Spleen (tissue), 7 donors: ENCODE data around the gene ATG5.

Experiments
- CTCF ChIP-seq, 11 experiments: fragments of 200-600 bp in 7 of 11; fragments of 450-650 bp in 4 of 11; sonication (generic) in 4 of 11; IDR thresholded peaks in 8 of 11; conservative IDR thresholded peaks in 3 of 11; 1 replicate in 7 of 11; 2 replicates in 4 of 11; pipeline versions ENCODE4 v1.4.0 to v1.8.0; 2016 to 2021; ENCODE audit warnings: antibody characterized with exemption in 11 of 11, inconsistent platforms in 4 of 11, mild to moderate bottlenecking in 1 of 11
- POLR2A ChIP-seq, 3 donors: fragments of 450-650 bp; IDR thresholded peaks; one replicate each; pipeline ENCODE4 v1.5.1; 2017; ENCODE audit warnings: antibody characterized with exemption in 3 of 3, mild to moderate bottlenecking in 1 of 3
- POLR2AphosphoS5 ChIP-seq, 3 donors: sonication (generic); formaldehyde crosslinking; IDR thresholded peaks; one replicate each; pipeline ENCODE4 v1.5.1; 2017; ENCODE audit warnings: antibody characterized with exemption in 3 of 3
- donor health status: DM: no; HTN: no; CAD: no; lungs with moderate emphysema.
- donor health status: DM: no; HTN: no; CAD: no.
- donor health status: DM: no; HTN: no; CAD: no.

- no peak for TF ChIP-seq CTCF (IDR thresholded peaks at IDR 0.05 in 8 of 11, conservative IDR thresholded peaks at IDR 0.05 in 3 of 11)
- no peak for TF ChIP-seq POLR2A (IDR thresholded peaks at IDR 0.05)
- TF ChIP-seq POLR2AphosphoS5 (IDR thresholded peaks at IDR 0.05): no peak
These were observed 105.1 kb downstream of the ATG5 start for GRCh38 chr6:106220485-106220884.
